Esophagus (tissue), 2 donors: ENCODE measurements around the gene PIGZ. TPM values are rescaled to one million over a fixed set of nuclear protein-coding genes. Genes with fewer than 3 reads are reported as not detected.

ENCODE experiments used
- H3K27ac ChIP-seq, 2 donors: one replicate each; pipeline ENCODE4 v1.5.1; 2013; ENCODE audit warnings: low read depth in 2 of 2, mild to moderate bottlenecking in 2 of 2, inconsistent platforms in 1 of 2, low read length in 1 of 2, moderate library complexity in 1 of 2
- H3K27me3 ChIP-seq, 2 donors: one replicate each; pipeline ENCODE4 v1.6.1; 2013; ENCODE audit warnings: low read length in 2 of 2, control low read depth in 1 of 2, mild to moderate bottlenecking in 1 of 2; ENCODE audit not compliant: insufficient read depth in 2 of 2, control insufficient read depth in 1 of 2
- H3K36me3 ChIP-seq, 2 donors: one replicate each; pipeline ENCODE4 v1.6.1; 2013; ENCODE audit warnings: low read length in 1 of 2; ENCODE audit not compliant: control insufficient read depth in 2 of 2, insufficient read depth in 2 of 2
- H3K4me1 ChIP-seq, 2 donors: one replicate each; pipeline ENCODE4 v1.6.1; 2013; ENCODE audit warnings: low read length in 1 of 2; ENCODE audit not compliant: control insufficient read depth in 2 of 2, insufficient read depth in 2 of 2
- H3K4me3 ChIP-seq, 2 donors: one replicate each; pipeline ENCODE4 v1.5.1; 2013; ENCODE audit warnings: low read length in 2 of 2, mild to moderate bottlenecking in 2 of 2, low read depth in 1 of 2, moderate library complexity in 1 of 2
- H3K9me3 ChIP-seq, 2 donors: one replicate each; pipeline ENCODE4 v1.6.1; 2013; ENCODE audit warnings: mild to moderate bottlenecking in 2 of 2, low read depth in 1 of 2, low read length in 1 of 2, moderate library complexity in 1 of 2; ENCODE audit not compliant: control insufficient read depth in 2 of 2, insufficient read depth in 1 of 2
- WGBS, 2 donors: extraction: QIAGEN DNeasy Blood & Tissue Kit; methylation state at CpG; one replicate each; pipeline ENCODE4 v1.1.7; 2013; 5-methylcytosine and 5-hydroxymethylcytosine counted together
- polyA plus RNA-seq, 2 donors: library from polyadenylated mRNA; stranded (reverse); fragments of 200-250 nt; gene quantifications; one replicate each; pipeline ENCODE4 v1.2.3, GENCODE V29; 2013
- donor health status: healthy with polysubstance abuse.
- donor health status: Bipolar disorder and iron deficiency.

Gene PIGZ
- polyA plus RNA-seq, 2 donors = 2.2 to 3.6 TPM

GRCh38 chr3:196942915-196943277 lies 25.7 kb downstream of the PIGZ start:
- Histone ChIP-seq H3K27me3 (no peaks in the 10 kb centered on the region), H3K27ac (peak overlapping the region; percentile 84 to 88), H3K4me1 (peaks cover 3 to 5% of the 10 kb centered on the region in 2 donors), H3K36me3 (peaks cover 3% of the 10 kb centered on the region in 2 donors), H3K9me3 (no peaks in the 10 kb centered on the region), H3K4me3 (peak overlapping the region; percentile 93 to 99)
- WGBS, 2 donors = 0% methylated on average over 25 of the region's 25 CpGs

DNA sequence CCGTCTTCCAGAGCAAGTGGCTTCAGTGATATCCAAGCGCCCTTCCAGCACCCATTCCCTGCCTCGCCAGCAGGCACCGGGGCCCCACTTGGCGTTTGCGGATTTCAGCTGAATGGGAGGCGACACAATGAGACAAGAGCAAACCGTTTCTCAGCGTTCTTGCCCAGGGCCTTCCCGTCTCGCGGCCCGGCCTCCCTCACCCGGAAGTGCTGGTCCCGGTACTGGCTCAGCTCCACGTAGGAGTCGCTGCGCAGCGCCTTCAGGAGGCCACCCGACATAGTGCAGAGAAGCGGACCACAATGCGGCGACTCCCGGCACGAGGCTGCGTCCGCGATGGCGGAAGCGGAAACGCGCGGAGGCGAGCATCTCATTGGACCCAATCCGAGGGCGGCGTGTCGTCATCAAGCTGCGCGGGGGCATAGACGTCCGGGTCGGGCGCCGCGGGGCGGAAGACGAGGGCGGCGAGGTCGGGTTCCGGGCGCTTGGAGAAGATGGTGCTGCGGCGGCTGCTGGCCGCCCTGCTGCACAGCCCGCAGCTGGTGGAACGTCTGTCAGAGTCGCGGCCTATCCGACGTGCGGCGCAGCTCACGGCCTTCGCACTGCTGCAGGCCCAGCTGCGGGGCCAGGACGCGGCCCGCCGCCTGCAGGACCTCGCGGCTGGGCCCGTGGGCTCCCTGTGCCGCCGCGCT lies 26.3 kb downstream of the PIGZ start, which contains the start of gene NCBP2:
Gene NCBP2 (minus strand): TSS at position 303 of the 689 bp plus-strand sequence. CDS start 25 bp downstream, at position 278.
- peaks cover 7% of the 10 kb centered on the region in 2 donors for H3K36me3 ChIP-seq
- no peaks in the 10 kb centered on the region for H3K9me3 ChIP-seq
- peak within 1 kb of the TSS; percentile 93 to 99 for H3K4me3 ChIP-seq
- H3K4me1 ChIP-seq = peaks cover 3 to 5% of the 10 kb centered on the region in 2 donors
- 0 to 1% methylated on average over 64 to 77 of the region's 77 CpGs for WGBS, 2 donors
- peak within 1 kb of the TSS; percentile 98 to 99 for H3K27ac ChIP-seq
- no peaks in the 10 kb centered on the region for H3K27me3 ChIP-seq

GRCh38 chr3:196941729-196942225 lies 26.9 kb downstream of the PIGZ start:
- peak overlapping the region; percentile 98 to 99 for H3K27ac ChIP-seq
- WGBS, 2 donors = 0% methylated on average over 31 of the region's 31 CpGs
- no peaks in the 10 kb centered on the region for H3K9me3 ChIP-seq
- peak overlapping the region; percentile 93 to 99 for H3K4me3 ChIP-seq
- peaks cover 7 to 12% of the 10 kb centered on the region in 2 donors for H3K36me3 ChIP-seq
- H3K27me3 ChIP-seq = no peaks in the 10 kb centered on the region
- peaks cover 3 to 5% of the 10 kb centered on the region in 2 donors for H3K4me1 ChIP-seq

DNA sequence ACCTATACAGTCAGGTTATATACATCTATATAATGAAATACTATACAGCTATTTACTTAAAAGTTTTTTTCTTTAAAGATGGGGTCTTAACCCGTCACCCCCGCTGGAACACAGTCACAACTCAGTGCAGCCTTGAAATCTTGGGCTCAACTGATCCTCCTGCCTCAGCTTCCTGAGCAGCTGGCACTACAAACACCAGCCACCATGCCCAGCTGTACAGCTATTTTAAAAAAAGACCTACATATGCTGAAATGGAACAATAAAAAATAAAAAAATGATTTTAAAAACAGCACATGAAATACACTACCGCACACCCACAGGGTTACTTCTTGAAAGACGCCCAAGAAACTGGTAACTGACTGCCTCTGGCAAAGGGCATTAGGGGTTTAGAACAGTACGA lies 30.1 kb downstream of the PIGZ start:
- no peak overlapping the region for H3K27ac ChIP-seq
- no peak overlapping the region for H3K4me3 ChIP-seq
- H3K9me3 ChIP-seq = no peaks in the 10 kb centered on the region
- no peaks in the 10 kb centered on the region for H3K27me3 ChIP-seq
- H3K36me3 ChIP-seq = peaks cover 17 to 23% of the 10 kb centered on the region in 2 donors
- WGBS, 2 donors = 84 to 88% methylated on average over 5 of the region's 5 CpGs
- peaks cover 3% of the 10 kb centered on the region in 2 donors for H3K4me1 ChIP-seq

DNA sequence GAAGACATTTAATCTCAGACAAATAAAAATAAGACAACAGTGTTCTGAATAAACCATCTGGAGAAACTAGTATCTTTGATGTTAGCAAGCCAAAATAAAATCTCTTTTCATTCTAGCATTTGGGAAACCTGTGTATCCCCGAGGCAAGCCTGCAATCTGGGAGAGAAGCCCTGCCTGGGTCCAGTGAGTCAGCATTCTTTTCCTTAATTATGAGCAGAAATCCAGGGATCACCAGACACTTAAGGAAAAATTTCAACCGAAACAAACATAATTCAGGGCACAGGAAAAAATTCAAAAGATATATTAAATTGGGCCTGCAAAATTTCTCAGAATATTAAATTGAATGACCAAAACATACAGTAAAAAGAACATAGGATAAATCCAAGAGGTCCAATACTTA lies 30.5 kb downstream of the PIGZ start:
- peaks cover 17 to 23% of the 10 kb centered on the region in 2 donors for H3K36me3 ChIP-seq
- 77 to 85% methylated on average over 2 of the region's 2 CpGs for WGBS, 2 donors
- H3K9me3 ChIP-seq = no peaks in the 10 kb centered on the region
- peaks cover 2 to 3% of the 10 kb centered on the region in 2 donors for H3K4me1 ChIP-seq
- H3K27ac ChIP-seq = no peak overlapping the region
- no peak overlapping the region for H3K4me3 ChIP-seq
- no peaks in the 10 kb centered on the region for H3K27me3 ChIP-seq

DNA sequence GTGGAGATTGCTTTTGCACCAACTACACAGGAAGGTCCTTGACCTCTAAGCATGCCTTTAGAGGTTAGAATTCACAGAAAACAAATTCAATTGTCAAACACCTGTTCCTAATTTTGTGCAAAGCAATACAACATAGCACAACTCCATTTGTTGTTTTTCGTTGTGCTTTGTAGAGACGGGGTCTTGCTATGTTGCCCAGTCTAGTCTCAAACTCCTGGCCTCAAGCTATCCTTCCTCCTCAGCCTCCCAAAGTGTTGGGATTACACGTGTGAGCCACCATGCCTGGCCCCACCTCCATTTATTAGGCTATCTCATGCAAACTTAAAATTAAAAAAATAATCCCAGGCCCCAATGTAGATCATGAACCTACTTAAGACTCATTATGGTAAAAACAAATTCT lies 32.3 kb downstream of the PIGZ start:
- H3K27me3 ChIP-seq = no peaks in the 10 kb centered on the region
- H3K9me3 ChIP-seq = no peaks in the 10 kb centered on the region
- WGBS, 2 donors = 87 to 94% methylated on average over 3 of the region's 3 CpGs
- H3K36me3 ChIP-seq = peaks cover 28% of the 10 kb centered on the region in 2 donors
- H3K4me1 ChIP-seq = peaks cover 2 to 3% of the 10 kb centered on the region in 2 donors
- H3K27ac ChIP-seq = no peak overlapping the region
- no peak overlapping the region for H3K4me3 ChIP-seq

- H3K27ac ChIP-seq = no peak overlapping the region
Observed at GRCh38 chr3:196932600-196932999, 36.0 kb downstream of the PIGZ start.

GRCh38 chr3:196931828-196932587 lies 36.6 kb downstream of the PIGZ start:
- Histone ChIP-seq H3K4me1 (no peaks in the 10 kb centered on the region), H3K9me3 (no peaks in the 10 kb centered on the region), H3K36me3 (peaks cover 22% of the 10 kb centered on the region in 2 donors), H3K27ac (no peak overlapping the region), H3K27me3 (no peaks in the 10 kb centered on the region), H3K4me3 (no peak overlapping the region)
- WGBS, 2 donors = 81 to 87% methylated on average over 12 of the region's 12 CpGs

More at GRCh38 chr3:196932600-196932999, 36.0 kb downstream of the PIGZ start:
- Histone ChIP-seq H3K27me3 (no peaks in the 10 kb centered on the region), H3K36me3 (peaks cover 23 to 28% of the 10 kb centered on the region in 2 donors), H3K9me3 (no peaks in the 10 kb centered on the region), H3K4me3 (no peak overlapping the region), H3K4me1 (no peaks in the 10 kb centered on the region)
- 88 to 91% methylated on average over 3 of the region's 3 CpGs for WGBS, 2 donors

DNA sequence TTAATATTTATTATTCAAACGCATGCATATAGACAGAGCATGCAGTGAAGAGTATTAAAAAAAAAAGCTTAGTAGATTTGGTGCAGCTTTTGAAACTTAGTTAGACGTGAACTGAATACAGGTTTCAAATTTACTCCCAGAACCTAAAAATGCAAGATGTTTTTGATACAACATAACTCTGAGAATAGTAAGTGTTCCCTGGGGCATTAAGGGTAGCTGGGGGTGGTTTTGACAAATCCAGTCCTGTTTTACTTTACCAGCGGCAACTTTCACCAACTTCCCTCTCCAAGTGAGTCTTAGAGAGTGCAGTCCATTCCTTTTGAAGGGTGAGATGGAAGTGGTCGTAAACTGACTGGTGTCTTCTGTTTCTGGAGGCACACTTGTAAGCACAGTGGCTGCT lies 37.5 kb downstream of the PIGZ start:
- no peaks in the 10 kb centered on the region for H3K4me1 ChIP-seq
- no peak overlapping the region for H3K4me3 ChIP-seq
- peaks cover 18 to 21% of the 10 kb centered on the region in 2 donors for H3K36me3 ChIP-seq
- WGBS, 2 donors = 90 to 94% methylated on average over 4 of the region's 4 CpGs
- no peaks in the 10 kb centered on the region for H3K27me3 ChIP-seq
- H3K9me3 ChIP-seq = no peaks in the 10 kb centered on the region
- no peak overlapping the region for H3K27ac ChIP-seq
